HG03442 (cell line): ENCODE measurements around the gene PAQR5.
"Not testable (repeated sequence)": the region's sequence is repeated elsewhere in the genome, so short reads cannot be mapped to it uniquely, and the experiment has no call there.

Experiments
- ATAC-seq: cut with Tn5 transposase; IDR thresholded peaks from one replicate; pipeline ENCODE4 v1.9.1; 2021; ENCODE audit warnings: mild to moderate bottlenecking, moderate library complexity; ENCODE audit not compliant: unreplicated experiment

The PAQR5 gene

GRCh38 chr15:69314736-69315135 lies 16.0 kb downstream of the PAQR5 start:
- ATAC-seq, result no peak

- no peak for ATAC-seq
These were observed 16.8 kb downstream of the PAQR5 start for GRCh38 chr15:69315402-69316110.

- no peak for ATAC-seq
These were observed 17.6 kb downstream of the PAQR5 start for GRCh38 chr15:69316291-69316690.

GRCh38 chr15:69317392-69317841 lies 18.7 kb downstream of the PAQR5 start:
- no peak for ATAC-seq

GRCh38 chr15:69318033-69318432 lies 19.3 kb downstream of the PAQR5 start:
- no peak for ATAC-seq

GRCh38 chr15:69319384-69320375 lies 21.0 kb downstream of the PAQR5 start:
- ATAC-seq, result no peak

- no peak for ATAC-seq
These were observed 22.4 kb downstream of the PAQR5 start for GRCh38 chr15:69320977-69321554.

- ATAC-seq, result no peak
These were observed 25.2 kb downstream of the PAQR5 start for GRCh38 chr15:69323893-69324430.

GRCh38 chr15:69324565-69324964 lies 25.9 kb downstream of the PAQR5 start:
- ATAC-seq, result no peak

GRCh38 chr15:69325456-69325971 lies 26.8 kb downstream of the PAQR5 start:
- no peak for ATAC-seq

GRCh38 chr15:69328080-69328479 lies 29.4 kb downstream of the PAQR5 start:
- no peak for ATAC-seq

GRCh38 chr15:69328739-69329138 lies 30.0 kb downstream of the PAQR5 start:
- ATAC-seq, result no peak

- ATAC-seq, result no peak
These were observed 38.4 kb downstream of the PAQR5 start for GRCh38 chr15:69337138-69337537.

GRCh38 chr15:69338535-69339213 lies 40.0 kb downstream of the PAQR5 start:
- no peak for ATAC-seq

GRCh38 chr15:69339214-69339543 lies 40.5 kb downstream of the PAQR5 start:
- not testable (repeated sequence) for ATAC-seq

GRCh38 chr15:69340243-69340900 lies 41.7 kb downstream of the PAQR5 start:
- no peak for ATAC-seq

- no peak for ATAC-seq
These were observed 42.6 kb downstream of the PAQR5 start for GRCh38 chr15:69341356-69341755.

GRCh38 chr15:69342460-69343076 lies 43.9 kb downstream of the PAQR5 start:
- ATAC-seq, result no peak

GRCh38 chr15:69343133-69343532 lies 44.4 kb downstream of the PAQR5 start:
- no peak for ATAC-seq

- ATAC-seq, result no peak
These were observed 45.5 kb downstream of the PAQR5 start for GRCh38 chr15:69344238-69344637.
